Hematopoietic multipotent progenitor cell treated with erythropoietin and hydrocortisone succinate and interleukin-3 and kit ligand, for 15 days (in vitro differentiated cells): ENCODE results near the gene TBXA2R.
"Not testable (repeated sequence)": the region's sequence is repeated elsewhere in the genome, so short reads cannot be mapped to it uniquely, and the experiment has no call there.

Experiments
- DNase-seq: peaks from one replicate; pipeline ENCODE4 v3.0.0-alpha.2; 2015; ENCODE audit warnings: low spot score

TBXA2R gene

GRCh38 chr19:3605361-3605760, 1.3 kb downstream of the TBXA2R start:
- DNase-seq = no peak

GRCh38 chr19:3604987-3605343, 1.7 kb downstream of the TBXA2R start:
- DNase-seq = no peak

GRCh38 chr19:3604227-3604986, 2.3 kb downstream of the TBXA2R start:
- no peak for DNase-seq

GRCh38 chr19:3603121-3603811, 3.4 kb downstream of the TBXA2R start:
- no peak for DNase-seq

GRCh38 chr19:3601021-3601420, 5.7 kb downstream of the TBXA2R start:
- DNase-seq = no peak

GRCh38 chr19:3599776-3600187, 6.9 kb downstream of the TBXA2R start:
- DNase-seq = no peak

GRCh38 chr19:3595521-3596061, 11.1 kb downstream of the TBXA2R start:
- DNase-seq = no peak

GRCh38 chr19:3593156-3593555, 13.5 kb downstream of the TBXA2R start:
- DNase-seq = no peak

- no peak for DNase-seq
Measured at GRCh38 chr19:3591876-3592613, 14.6 kb downstream of the TBXA2R start.

GRCh38 chr19:3590991-3591659, 15.6 kb downstream of the TBXA2R start:
- no peak for DNase-seq

- no peak for DNase-seq
Measured at GRCh38 chr19:3589949-3590348, 16.7 kb downstream of the TBXA2R start.

- no peak for DNase-seq
Measured at GRCh38 chr19:3589439-3589838, 17.2 kb downstream of the TBXA2R start.

- no peak for DNase-seq
Measured at GRCh38 chr19:3586707-3587346, 19.8 kb downstream of the TBXA2R start.

- DNase-seq = no peak
Measured at GRCh38 chr19:3586127-3586626, 20.5 kb downstream of the TBXA2R start.

GRCh38 chr19:3585301-3586126, 21.2 kb downstream of the TBXA2R start, which contains the start of gene GIPC3:
GIPC3 (plus strand) TSS chr19:3585478; CDS start chr19:3585598, 120 bp downstream.
- no peak for DNase-seq

GRCh38 chr19:3584036-3584802, 22.5 kb downstream of the TBXA2R start:
- not testable (repeated sequence) for DNase-seq

GRCh38 chr19:3581792-3582191, 24.9 kb downstream of the TBXA2R start:
- DNase-seq = not testable (repeated sequence)

GRCh38 chr19:3580156-3580934, 26.3 kb downstream of the TBXA2R start:
- no peak for DNase-seq

GRCh38 chr19:3578390-3578789, 28.3 kb downstream of the TBXA2R start:
- DNase-seq = no peak
